Tibial artery (tissue), 4 donors: ENCODE measurements around the gene DDX51.

ENCODE experiments used
- DNase-seq, 2 donors: peaks; one replicate each; pipeline ENCODE4 v3.0.0-alpha.2; 2019
- H3K27ac ChIP-seq, 2 donors: fragments of 200-600 bp; sonication (generic) in 1 of 2; 1 replicate in 1 of 2; 2 replicates in 1 of 2; pipeline ENCODE4 v1.5.1; 2018 to 2019; ENCODE audit warnings: mild to moderate bottlenecking in 1 of 2
- H3K27me3 ChIP-seq, 2 donors: fragments of 200-600 bp; sonication (generic) in 1 of 2; one replicate each; pipeline versions ENCODE4 v1.5.1 to v1.6.0; 2016 to 2019
- H3K36me3 ChIP-seq, 3 donors: fragments of 200-600 bp; sonication (generic) in 2 of 3; one replicate each; pipeline ENCODE4 v1.5.1; 2016 to 2019; ENCODE audit warnings: mild to moderate bottlenecking in 2 of 3
- H3K4me1 ChIP-seq, 4 donors: fragments of 200-600 bp; sonication (generic) in 2 of 4; 1 replicate in 3 of 4; 2 replicates in 1 of 4; pipeline ENCODE4 v1.5.1; 2016 to 2019
- H3K4me3 ChIP-seq, 2 donors: fragments of 200-600 bp; sonication (generic) in 1 of 2; 1 replicate in 1 of 2; 2 replicates in 1 of 2; pipeline ENCODE4 v1.5.1; 2018 to 2019; ENCODE audit warnings: mild to moderate bottlenecking in 2 of 2
- H3K9me3 ChIP-seq, 3 donors: fragments of 200-600 bp; sonication (generic) in 1 of 3; one replicate each; pipeline ENCODE4 v1.5.1; 2016 to 2019
- intact Hi-C: fragments of 100-400 bp; cut with DNase I; formaldehyde crosslinking; loops from one replicate; pipeline ENCODE4 v1.15.0; 2023; ENCODE audit warnings: low total_unique reads
- TF ChIP-seq, protein P1 (sequence below), 2 experiments: fragments of 200-600 bp in 1 of 2; fragments of 450-650 bp in 1 of 2; IDR thresholded peaks; one replicate each; pipeline ENCODE4 v1.5.1; 2017 to 2019; ENCODE audit warnings: antibody characterized with exemption in 2 of 2, mild to moderate bottlenecking in 1 of 2, moderate library complexity in 1 of 2

DDX51 gene

DNA sequence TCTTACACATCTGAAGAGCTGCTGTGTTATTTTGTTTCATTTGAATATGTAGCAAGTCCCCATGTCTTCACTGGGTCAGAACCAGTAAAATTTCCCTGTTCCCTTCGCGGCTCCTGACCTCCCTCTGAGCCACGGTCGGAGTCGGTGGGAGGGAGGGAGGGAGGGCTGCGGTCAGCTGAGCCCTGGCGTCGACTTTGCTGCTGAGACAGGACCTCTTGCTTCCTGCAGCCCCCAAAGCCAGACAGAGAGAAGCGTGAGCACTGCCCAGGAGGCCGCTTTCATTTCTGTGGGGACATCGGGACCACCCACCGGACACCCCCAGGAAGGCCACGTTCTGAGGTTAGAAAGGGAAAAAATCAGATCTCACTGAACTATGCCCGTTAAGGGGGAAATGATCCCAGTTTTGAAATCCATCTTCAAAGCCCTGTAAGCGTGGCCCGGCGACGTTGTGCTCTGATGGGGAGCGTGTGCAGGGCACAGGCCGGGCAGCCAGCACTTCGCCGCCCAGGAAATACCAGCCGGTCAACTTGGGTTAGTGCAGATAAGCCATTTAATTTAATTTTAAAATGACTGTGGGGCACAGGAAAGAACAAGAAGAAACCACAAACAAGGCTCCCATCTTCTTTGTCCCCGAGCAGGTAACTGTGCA, 42.2 kb upstream of the DDX51 start:
- Histone ChIP-seq H3K4me1 (peaks cover 0 to 21% (median 15%) of the 10 kb centered on the region in 4 donors), H3K36me3 (no peaks in the 10 kb centered on the region), H3K4me3 (peak overlapping the region; percentile 3 to 8), H3K9me3 (peaks cover 0 to 53% (median 25%) of the 10 kb centered on the region in 3 donors), H3K27ac (no peak overlapping the region), H3K27me3 (peaks cover 0 to 11% of the 10 kb centered on the region in 2 donors)
- TF ChIP-seq, protein P1, sequence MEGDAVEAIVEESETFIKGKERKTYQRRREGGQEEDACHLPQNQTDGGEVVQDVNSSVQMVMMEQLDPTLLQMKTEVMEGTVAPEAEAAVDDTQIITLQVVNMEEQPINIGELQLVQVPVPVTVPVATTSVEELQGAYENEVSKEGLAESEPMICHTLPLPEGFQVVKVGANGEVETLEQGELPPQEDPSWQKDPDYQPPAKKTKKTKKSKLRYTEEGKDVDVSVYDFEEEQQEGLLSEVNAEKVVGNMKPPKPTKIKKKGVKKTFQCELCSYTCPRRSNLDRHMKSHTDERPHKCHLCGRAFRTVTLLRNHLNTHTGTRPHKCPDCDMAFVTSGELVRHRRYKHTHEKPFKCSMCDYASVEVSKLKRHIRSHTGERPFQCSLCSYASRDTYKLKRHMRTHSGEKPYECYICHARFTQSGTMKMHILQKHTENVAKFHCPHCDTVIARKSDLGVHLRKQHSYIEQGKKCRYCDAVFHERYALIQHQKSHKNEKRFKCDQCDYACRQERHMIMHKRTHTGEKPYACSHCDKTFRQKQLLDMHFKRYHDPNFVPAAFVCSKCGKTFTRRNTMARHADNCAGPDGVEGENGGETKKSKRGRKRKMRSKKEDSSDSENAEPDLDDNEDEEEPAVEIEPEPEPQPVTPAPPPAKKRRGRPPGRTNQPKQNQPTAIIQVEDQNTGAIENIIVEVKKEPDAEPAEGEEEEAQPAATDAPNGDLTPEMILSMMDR (IDR thresholded peaks at IDR 0.05) = no peak
- intact Hi-C loops = no loop called here
- DNase-seq = no peak

DNA sequence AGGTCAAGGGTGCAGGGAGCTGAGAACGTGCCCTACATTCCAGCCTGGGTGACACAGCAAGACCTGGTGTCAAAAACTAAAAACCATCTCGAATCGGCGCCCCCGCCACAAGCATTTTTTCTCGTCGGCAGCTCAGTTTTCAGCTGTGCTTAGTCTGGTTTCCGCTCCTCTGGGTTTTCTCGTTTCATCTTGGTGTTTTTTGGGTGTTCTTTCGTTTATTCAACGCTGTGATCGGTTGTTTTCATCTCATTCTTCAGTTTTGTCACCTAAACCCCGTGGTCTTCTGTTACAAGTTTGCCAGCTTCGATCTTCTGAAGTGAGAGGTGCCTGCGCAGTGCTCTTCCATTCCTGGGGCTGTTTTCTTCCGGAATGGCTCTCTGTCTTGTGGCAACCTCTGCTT, 41.6 kb upstream of the DDX51 start:
- TF ChIP-seq, protein P1 (IDR thresholded peaks at IDR 0.05) = no peak
- peaks cover 0 to 53% (median 25%) of the 10 kb centered on the region in 3 donors for H3K9me3 ChIP-seq
- H3K4me1 ChIP-seq = peaks cover 0 to 17% (median 14%) of the 10 kb centered on the region in 4 donors
- H3K27ac ChIP-seq = no peak overlapping the region
- intact Hi-C loops = no loop called here
- H3K36me3 ChIP-seq = no peaks in the 10 kb centered on the region
- peaks cover 0 to 18% of the 10 kb centered on the region in 2 donors for H3K27me3 ChIP-seq
- no peak for DNase-seq
- H3K4me3 ChIP-seq = no peak overlapping the region

GRCh38 chr12:132182711-132183365, 38.7 kb upstream of the DDX51 start:
- no peak for DNase-seq
- no peak overlapping the region for H3K4me3 ChIP-seq
- TF ChIP-seq, protein P1 (IDR thresholded peaks at IDR 0.05) = no peak
- H3K9me3 ChIP-seq = peaks cover 0 to 46% (median 25%) of the 10 kb centered on the region in 3 donors
- H3K4me1 ChIP-seq = no peaks in the 10 kb centered on the region
- intact Hi-C loops = no loop called here
- peaks cover 0 to 40% of the 10 kb centered on the region in 2 donors for H3K27me3 ChIP-seq
- no peaks in the 10 kb centered on the region for H3K36me3 ChIP-seq
- no peak overlapping the region for H3K27ac ChIP-seq

GRCh38 chr12:132182206-132182710, 38.1 kb upstream of the DDX51 start:
- TF ChIP-seq, protein P1 (IDR thresholded peaks at IDR 0.05) = no peak
- peaks cover 0 to 41% (median 25%) of the 10 kb centered on the region in 3 donors for H3K9me3 ChIP-seq
- intact Hi-C loops = no loop called here
- H3K4me3 ChIP-seq = no peak overlapping the region
- H3K36me3 ChIP-seq = no peaks in the 10 kb centered on the region
- peaks cover 0 to 42% of the 10 kb centered on the region in 2 donors for H3K27me3 ChIP-seq
- H3K27ac ChIP-seq = no peak overlapping the region
- DNase-seq = no peak
- H3K4me1 ChIP-seq = no peaks in the 10 kb centered on the region

GRCh38 chr12:132181570-132182200, 37.6 kb upstream of the DDX51 start:
- Histone ChIP-seq H3K9me3 (peaks cover 0 to 35% (median 24%) of the 10 kb centered on the region in 3 donors), H3K36me3 (no peaks in the 10 kb centered on the region), H3K4me1 (no peaks in the 10 kb centered on the region), H3K27ac (no peak overlapping the region), H3K27me3 (peaks cover 0 to 48% of the 10 kb centered on the region in 2 donors), H3K4me3 (no peak overlapping the region)
- DNase-seq = no peak
- intact Hi-C loops = no loop called here
- TF ChIP-seq, protein P1 (IDR thresholded peaks at IDR 0.05) = no peak
